MM.1S (cell line): ENCODE data around the gene ZNF282.

Experiments
- EZH2 ChIP-seq: fragments of 300-600 bp; sonication (generic); optimal IDR thresholded peaks from 2 replicates; pipeline ENCODE3; 2017; ENCODE audit warnings: low read depth, mild to moderate bottlenecking, antibody characterized with exemption, low read length, mixed read lengths
- TF ChIP-seq, protein P1 (sequence below): fragments of 300-600 bp; sonication (generic); IDR thresholded peaks from 2 replicates; pipeline ENCODE4 v1.5.1; 2016; ENCODE audit warnings: antibody characterized with exemption, low read length, mixed read lengths

DNA sequence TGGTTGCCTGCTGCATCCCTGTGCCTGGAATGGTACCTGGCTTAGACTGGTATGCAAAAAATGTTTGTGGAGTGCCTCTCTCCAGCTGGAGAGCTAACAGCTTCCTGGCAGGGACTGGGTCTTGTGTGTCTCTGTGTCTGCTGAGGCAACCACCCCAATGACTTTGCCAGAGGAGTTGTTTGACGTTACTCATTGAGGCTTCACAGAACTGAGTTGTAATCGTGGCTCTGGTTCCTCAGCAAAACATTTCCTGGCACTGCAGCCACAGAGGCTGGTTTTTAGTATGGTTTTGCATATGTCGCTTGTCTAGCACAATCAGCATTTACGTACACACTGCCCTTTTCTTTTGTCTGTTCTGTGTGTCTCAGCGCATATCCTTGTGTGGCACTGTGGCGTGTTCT lies 7.5 kb downstream of the ZNF282 start:
- TF ChIP-seq, protein P1, sequence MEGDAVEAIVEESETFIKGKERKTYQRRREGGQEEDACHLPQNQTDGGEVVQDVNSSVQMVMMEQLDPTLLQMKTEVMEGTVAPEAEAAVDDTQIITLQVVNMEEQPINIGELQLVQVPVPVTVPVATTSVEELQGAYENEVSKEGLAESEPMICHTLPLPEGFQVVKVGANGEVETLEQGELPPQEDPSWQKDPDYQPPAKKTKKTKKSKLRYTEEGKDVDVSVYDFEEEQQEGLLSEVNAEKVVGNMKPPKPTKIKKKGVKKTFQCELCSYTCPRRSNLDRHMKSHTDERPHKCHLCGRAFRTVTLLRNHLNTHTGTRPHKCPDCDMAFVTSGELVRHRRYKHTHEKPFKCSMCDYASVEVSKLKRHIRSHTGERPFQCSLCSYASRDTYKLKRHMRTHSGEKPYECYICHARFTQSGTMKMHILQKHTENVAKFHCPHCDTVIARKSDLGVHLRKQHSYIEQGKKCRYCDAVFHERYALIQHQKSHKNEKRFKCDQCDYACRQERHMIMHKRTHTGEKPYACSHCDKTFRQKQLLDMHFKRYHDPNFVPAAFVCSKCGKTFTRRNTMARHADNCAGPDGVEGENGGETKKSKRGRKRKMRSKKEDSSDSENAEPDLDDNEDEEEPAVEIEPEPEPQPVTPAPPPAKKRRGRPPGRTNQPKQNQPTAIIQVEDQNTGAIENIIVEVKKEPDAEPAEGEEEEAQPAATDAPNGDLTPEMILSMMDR, result no peak
- TF ChIP-seq EZH2, result no peak
